ENCODE results near the gene NANOS3.
A peak's percentile ranks its signal among the peaks of the same experiment; 100 is the strongest.

NANOS3 gene

GRCh38 chr19:13865571-13866462 is 11.1 kb upstream of the NANOS3 start:
- Histone ChIP-seq H4K8ac (ENCODE audit: low read depth, low read length) (peak overlapping the region; percentile 70), H3K23ac (ENCODE audit: low read length) (no peak overlapping the region), H4K5ac (ENCODE audit: low read length) (no peak overlapping the region), H3K4ac (ENCODE audit: low read depth, low read length) (peak overlapping the region; percentile 48), H2BK5ac (ENCODE audit: low read length) (no peak overlapping the region), H3K56ac (ENCODE audit: low read length) (peak overlapping the region; percentile 81), H3K4me3 (ENCODE audit: low read length) (no peak overlapping the region), H3K79me2 (ENCODE audit: control insufficient read depth, insufficient read depth, low read length) (no peaks in the 10 kb centered on the region), H2AK5ac (ENCODE audit: low read length) (no peak overlapping the region), H3K4me1 (ENCODE audit: control insufficient read depth, low read depth, low read length) (no peaks in the 10 kb centered on the region), H3K4me2 (ENCODE audit: low read length) (peak overlapping the region; percentile 62), H3K18ac (ENCODE audit: low read length) (peak overlapping the region; percentile 75), H3K27ac (ENCODE audit: low read depth, low read length) (no peak overlapping the region), H3K9ac (ENCODE audit: low read length) (peak overlapping the region; percentile 60), H2BK120ac (ENCODE audit: low read depth, low read length) (no peak overlapping the region), H3K27me3 (ENCODE audit: insufficient read depth, low read length, poor library complexity) (no peaks in the 10 kb centered on the region), H3K79me1 (ENCODE audit: low read length) (no peaks in the 10 kb centered on the region), H2BK15ac (replicated peaks; ENCODE audit: low read depth) (no peak overlapping the region), H3K36me3 (ENCODE audit: control insufficient read depth, insufficient read depth, low read length) (no peaks in the 10 kb centered on the region)
- no CpG with 5 or more reads among the region's 82 CpGs for WGBS (ENCODE audit: extremely low coverage, insufficient coverage, low lambda C conversion rate)
- DNase-seq, result no peak

- Histone ChIP-seq H3K4me1 (ENCODE audit: control insufficient read depth, low read depth, low read length) (no peaks in the 10 kb centered on the region), H3K4me3 (ENCODE audit: low read length) (no peak overlapping the region), H3K36me3 (ENCODE audit: control insufficient read depth, insufficient read depth, low read length) (no peaks in the 10 kb centered on the region), H3K18ac (ENCODE audit: low read length) (no peak overlapping the region), H4K8ac (ENCODE audit: low read depth, low read length) (no peak overlapping the region), H3K27me3 (ENCODE audit: insufficient read depth, low read length, poor library complexity) (no peaks in the 10 kb centered on the region), H3K4me2 (ENCODE audit: low read length) (no peak overlapping the region), H4K5ac (ENCODE audit: low read length) (no peak overlapping the region), H3K79me1 (ENCODE audit: low read length) (no peaks in the 10 kb centered on the region), H3K4ac (ENCODE audit: low read depth, low read length) (no peak overlapping the region), H3K56ac (ENCODE audit: low read length) (peak overlapping the region; percentile 81), H2BK15ac (replicated peaks; ENCODE audit: low read depth) (no peak overlapping the region), H3K23ac (ENCODE audit: low read length) (no peak overlapping the region), H3K79me2 (ENCODE audit: control insufficient read depth, insufficient read depth, low read length) (no peaks in the 10 kb centered on the region), H2BK5ac (ENCODE audit: low read length) (no peak overlapping the region), H2AK5ac (ENCODE audit: low read length) (no peak overlapping the region), H3K9ac (ENCODE audit: low read length) (peak overlapping the region; percentile 60), H2BK120ac (ENCODE audit: low read depth, low read length) (no peak overlapping the region), H3K27ac (ENCODE audit: low read depth, low read length) (no peak overlapping the region)
- no peak for DNase-seq
- no CpG with 5 or more reads among the region's 15 CpGs for WGBS (ENCODE audit: extremely low coverage, insufficient coverage, low lambda C conversion rate)
Measured at GRCh38 chr19:13866463-13867046, 10.4 kb upstream of the NANOS3 start.

- H3K23ac ChIP-seq (ENCODE audit: low read length), result no peak overlapping the region
- H3K27me3 ChIP-seq (ENCODE audit: insufficient read depth, low read length, poor library complexity), result no peaks in the 10 kb centered on the region
- no CpG with 5 or more reads among the region's 4 CpGs for WGBS (ENCODE audit: extremely low coverage, insufficient coverage, low lambda C conversion rate)
- no peak overlapping the region for H2BK15ac ChIP-seq (replicated peaks; ENCODE audit: low read depth)
- H3K79me2 ChIP-seq (ENCODE audit: control insufficient read depth, insufficient read depth, low read length), result no peaks in the 10 kb centered on the region
- H3K18ac ChIP-seq (ENCODE audit: low read length), result no peak overlapping the region
- no peak overlapping the region for H3K9ac ChIP-seq (ENCODE audit: low read length)
- no peak overlapping the region for H3K27ac ChIP-seq (ENCODE audit: low read depth, low read length)
- no peak overlapping the region for H2AK5ac ChIP-seq (ENCODE audit: low read length)
- H2BK120ac ChIP-seq (ENCODE audit: low read depth, low read length), result no peak overlapping the region
- H4K5ac ChIP-seq (ENCODE audit: low read length), result no peak overlapping the region
- no peaks in the 10 kb centered on the region for H3K79me1 ChIP-seq (ENCODE audit: low read length)
- no peak overlapping the region for H3K4me2 ChIP-seq (ENCODE audit: low read length)
- no peaks in the 10 kb centered on the region for H3K4me1 ChIP-seq (ENCODE audit: control insufficient read depth, low read depth, low read length)
- no peak overlapping the region for H3K56ac ChIP-seq (ENCODE audit: low read length)
- H3K4ac ChIP-seq (ENCODE audit: low read depth, low read length), result no peak overlapping the region
- H4K8ac ChIP-seq (ENCODE audit: low read depth, low read length), result no peak overlapping the region
- no peak overlapping the region for H2BK5ac ChIP-seq (ENCODE audit: low read length)
- H3K4me3 ChIP-seq (ENCODE audit: low read length), result no peak overlapping the region
- no peak for DNase-seq
- H3K36me3 ChIP-seq (ENCODE audit: control insufficient read depth, insufficient read depth, low read length), result no peaks in the 10 kb centered on the region
Measured at GRCh38 chr19:13868663-13869062, 8.3 kb upstream of the NANOS3 start.

DNA sequence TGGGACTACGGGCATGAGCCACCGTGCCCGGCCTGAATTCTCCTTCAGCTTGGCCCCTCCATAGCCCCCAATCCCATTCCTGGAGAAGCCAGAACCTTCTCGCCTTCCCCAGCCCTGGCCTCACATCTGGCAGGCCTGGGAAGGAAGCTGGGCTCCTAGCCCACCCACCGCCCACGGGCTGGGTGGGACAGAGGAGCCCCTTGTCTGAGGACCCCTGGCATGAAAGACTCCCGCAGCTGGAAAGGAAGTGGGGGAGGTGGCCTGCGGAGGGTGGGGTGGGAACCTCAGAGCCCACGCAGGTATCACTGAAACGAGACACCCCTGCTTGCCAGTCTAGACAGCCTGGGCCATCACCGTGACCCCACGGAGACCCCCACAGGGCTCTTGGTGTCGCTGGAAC is 7.7 kb upstream of the NANOS3 start:
- no peak overlapping the region for H3K4ac ChIP-seq (ENCODE audit: low read depth, low read length)
- H2AK5ac ChIP-seq (ENCODE audit: low read length), result no peak overlapping the region
- H3K27me3 ChIP-seq (ENCODE audit: insufficient read depth, low read length, poor library complexity), result no peaks in the 10 kb centered on the region
- H3K23ac ChIP-seq (ENCODE audit: low read length), result no peak overlapping the region
- no peak for DNase-seq
- H3K4me2 ChIP-seq (ENCODE audit: low read length), result no peak overlapping the region
- no peak overlapping the region for H2BK120ac ChIP-seq (ENCODE audit: low read depth, low read length)
- no peak overlapping the region for H3K4me3 ChIP-seq (ENCODE audit: low read length)
- H3K18ac ChIP-seq (ENCODE audit: low read length), result no peak overlapping the region
- no peaks in the 10 kb centered on the region for H3K36me3 ChIP-seq (ENCODE audit: control insufficient read depth, insufficient read depth, low read length)
- no peak overlapping the region for H4K5ac ChIP-seq (ENCODE audit: low read length)
- no peak overlapping the region for H4K8ac ChIP-seq (ENCODE audit: low read depth, low read length)
- H3K4me1 ChIP-seq (ENCODE audit: control insufficient read depth, low read depth, low read length), result no peaks in the 10 kb centered on the region
- H3K79me1 ChIP-seq (ENCODE audit: low read length), result no peaks in the 10 kb centered on the region
- H2BK15ac ChIP-seq (replicated peaks; ENCODE audit: low read depth), result no peak overlapping the region
- no peak overlapping the region for H3K56ac ChIP-seq (ENCODE audit: low read length)
- no peak overlapping the region for H2BK5ac ChIP-seq (ENCODE audit: low read length)
- H3K27ac ChIP-seq (ENCODE audit: low read depth, low read length), result no peak overlapping the region
- no peaks in the 10 kb centered on the region for H3K79me2 ChIP-seq (ENCODE audit: control insufficient read depth, insufficient read depth, low read length)
- H3K9ac ChIP-seq (ENCODE audit: low read length), result no peak overlapping the region
- no CpG with 5 or more reads among the region's 13 CpGs for WGBS (ENCODE audit: extremely low coverage, insufficient coverage, low lambda C conversion rate)

DNA sequence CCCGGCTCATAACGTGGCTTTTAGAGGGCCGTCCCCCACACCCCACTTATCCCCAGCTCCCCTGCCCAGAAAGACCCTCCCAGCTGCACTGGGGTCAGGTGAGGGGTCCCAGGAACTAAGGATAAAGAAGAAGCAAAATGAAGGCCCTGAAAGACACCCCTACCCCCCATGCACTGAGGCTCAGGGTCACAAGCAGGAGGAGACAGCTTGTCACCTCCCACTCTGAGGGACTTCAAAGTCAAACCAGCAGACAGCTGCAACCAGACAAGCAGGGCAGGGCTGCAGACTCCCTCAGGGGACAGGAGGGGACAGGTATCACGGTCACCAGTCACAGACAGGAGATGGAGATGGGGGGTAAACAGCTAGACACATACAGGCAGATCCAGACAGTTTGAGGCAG is 6.1 kb upstream of the NANOS3 start:
- Histone ChIP-seq H3K4ac (ENCODE audit: low read depth, low read length) (no peak overlapping the region), H3K79me1 (ENCODE audit: low read length) (no peaks in the 10 kb centered on the region), H3K18ac (ENCODE audit: low read length) (no peak overlapping the region), H3K4me2 (ENCODE audit: low read length) (no peak overlapping the region), H2BK120ac (ENCODE audit: low read depth, low read length) (no peak overlapping the region), H3K27me3 (ENCODE audit: insufficient read depth, low read length, poor library complexity) (no peaks in the 10 kb centered on the region), H3K23ac (ENCODE audit: low read length) (no peak overlapping the region), H3K79me2 (ENCODE audit: control insufficient read depth, insufficient read depth, low read length) (no peaks in the 10 kb centered on the region), H4K5ac (ENCODE audit: low read length) (no peak overlapping the region), H3K9ac (ENCODE audit: low read length) (no peak overlapping the region), H4K8ac (ENCODE audit: low read depth, low read length) (no peak overlapping the region), H3K36me3 (ENCODE audit: control insufficient read depth, insufficient read depth, low read length) (no peaks in the 10 kb centered on the region), H3K27ac (ENCODE audit: low read depth, low read length) (no peak overlapping the region), H3K4me3 (ENCODE audit: low read length) (no peak overlapping the region), H2BK5ac (ENCODE audit: low read length) (no peak overlapping the region), H2BK15ac (replicated peaks; ENCODE audit: low read depth) (no peak overlapping the region), H2AK5ac (ENCODE audit: low read length) (no peak overlapping the region), H3K56ac (ENCODE audit: low read length) (no peak overlapping the region), H3K4me1 (ENCODE audit: control insufficient read depth, low read depth, low read length) (peaks cover 2% of the 10 kb centered on the region)
- no peak for DNase-seq
- no CpG with 5 or more reads among the region's 4 CpGs for WGBS (ENCODE audit: extremely low coverage, insufficient coverage, low lambda C conversion rate)
